ENCODE measurements around the gene LTC4S. TPM values are rescaled to one million over a fixed set of nuclear protein-coding genes. Genes with fewer than 3 reads are reported as not detected.

LTC4S gene
- total RNA-seq, 1 experiment from 2014 or later = not detected

GRCh38 chr5:179800696-179801201 is 7.0 kb downstream of the LTC4S start:
- no peak for DNase-seq (ENCODE audit: low read depth, low spot score)
- in situ Hi-C loops (cut with HindIII; ENCODE audit: low pct_unique_long_range_greater_than_20kb, low sequenced_read_pairs) = no loop called here

- peak; percentile 72 for DNase-seq (ENCODE audit: low read depth, low spot score)
- in situ Hi-C loops (cut with HindIII; ENCODE audit: low pct_unique_long_range_greater_than_20kb, low sequenced_read_pairs) = no loop called here
Observed at GRCh38 chr5:179801304-179802206, 7.8 kb downstream of the LTC4S start.

GRCh38 chr5:179802207-179802883 is 8.6 kb downstream of the LTC4S start:
- DNase-seq (ENCODE audit: low read depth, low spot score) = no peak
- in situ Hi-C loops (cut with HindIII; ENCODE audit: low pct_unique_long_range_greater_than_20kb, low sequenced_read_pairs) = no loop called here

GRCh38 chr5:179802950-179803562 is 9.3 kb downstream of the LTC4S start:
- no peak for DNase-seq (ENCODE audit: low read depth, low spot score)
- in situ Hi-C loops (cut with HindIII; ENCODE audit: low pct_unique_long_range_greater_than_20kb, low sequenced_read_pairs) = no loop called here

- no peak for DNase-seq (ENCODE audit: low read depth, low spot score)
- in situ Hi-C loops (cut with HindIII; ENCODE audit: low pct_unique_long_range_greater_than_20kb, low sequenced_read_pairs) = no loop called here
Observed at GRCh38 chr5:179803651-179804554, 10.1 kb downstream of the LTC4S start.

- in situ Hi-C loops (cut with HindIII; ENCODE audit: low pct_unique_long_range_greater_than_20kb, low sequenced_read_pairs) = no loop called here
- DNase-seq (ENCODE audit: low read depth, low spot score) = no peak
Observed at GRCh38 chr5:179804555-179804947, 10.8 kb downstream of the LTC4S start.

- in situ Hi-C loops (cut with HindIII; ENCODE audit: low pct_unique_long_range_greater_than_20kb, low sequenced_read_pairs) = no loop called here
Observed at GRCh38 chr5:179805070-179805528, 11.3 kb downstream of the LTC4S start.

GRCh38 chr5:179805529-179806249 is 11.9 kb downstream of the LTC4S start:
- no peak for DNase-seq (ENCODE audit: low read depth, low spot score)
- in situ Hi-C loops (cut with HindIII; ENCODE audit: low pct_unique_long_range_greater_than_20kb, low sequenced_read_pairs) = no loop called here

More at GRCh38 chr5:179805070-179805528, 11.3 kb downstream of the LTC4S start:
- DNase-seq (ENCODE audit: low read depth, low spot score) = no peak

- peak; percentile 56 for DNase-seq (ENCODE audit: low read depth, low spot score)
- in situ Hi-C loops (cut with HindIII; ENCODE audit: low pct_unique_long_range_greater_than_20kb, low sequenced_read_pairs) = no loop called here
Observed at GRCh38 chr5:179806250-179807048, 12.7 kb downstream of the LTC4S start, which contains the start of gene MGAT4B. TSS of gene MGAT4B (minus strand) at chr5:179806866. CDS start at chr5:179806583, 283 bp downstream.

GRCh38 chr5:179812135-179812825 is 18.5 kb downstream of the LTC4S start:
- in situ Hi-C loops (cut with HindIII; ENCODE audit: low pct_unique_long_range_greater_than_20kb, low sequenced_read_pairs) = no loop called here
- DNase-seq (ENCODE audit: low read depth, low spot score) = no peak

GRCh38 chr5:179812997-179813607 is 19.3 kb downstream of the LTC4S start:
- DNase-seq (ENCODE audit: low read depth, low spot score) = no peak
- in situ Hi-C loops (cut with HindIII; ENCODE audit: low pct_unique_long_range_greater_than_20kb, low sequenced_read_pairs) = no loop called here

GRCh38 chr5:179814090-179814489 is 20.3 kb downstream of the LTC4S start:
- no peak for DNase-seq (ENCODE audit: low read depth, low spot score)
- in situ Hi-C loops (cut with HindIII; ENCODE audit: low pct_unique_long_range_greater_than_20kb, low sequenced_read_pairs) = no loop called here

GRCh38 chr5:179815491-179816249 is 21.9 kb downstream of the LTC4S start:
- in situ Hi-C loops (cut with HindIII; ENCODE audit: low pct_unique_long_range_greater_than_20kb, low sequenced_read_pairs) = no loop called here
- DNase-seq (ENCODE audit: low read depth, low spot score) = no peak

- DNase-seq (ENCODE audit: low read depth, low spot score) = no peak
- in situ Hi-C loops (cut with HindIII; ENCODE audit: low pct_unique_long_range_greater_than_20kb, low sequenced_read_pairs) = no loop called here
Observed at GRCh38 chr5:179816401-179816795, 22.6 kb downstream of the LTC4S start.
